ENCODE results near the gene FOSL2.

- TF ChIP-seq, protein P1, sequence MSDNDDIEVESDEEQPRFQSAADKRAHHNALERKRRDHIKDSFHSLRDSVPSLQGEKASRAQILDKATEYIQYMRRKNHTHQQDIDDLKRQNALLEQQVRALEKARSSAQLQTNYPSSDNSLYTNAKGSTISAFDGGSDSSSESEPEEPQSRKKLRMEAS (IDR thresholded peaks at IDR 0.05): no peak
- TF ChIP-seq POLR2A (IDR thresholded peaks at IDR 0.05; ENCODE audit: borderline replicate concordance, extremely low read depth, insufficient read depth, insufficient read length) (no peak), ZNF274 (IDR thresholded peaks at IDR 0.05; ENCODE audit: low read depth, low read length) (no peak), CTCF (IDR thresholded peaks at IDR 0.05 in 2 of 3, conservative IDR thresholded peaks at IDR 0.05 in 1 of 3; ENCODE audit: borderline replicate concordance in 1 of 3, insufficient read depth in 1 of 3, low read depth in 2 of 3, low read length in 2 of 3) (no peak), POLR2AphosphoS5 (IDR thresholded peaks at IDR 0.05; ENCODE audit: low read depth, low read length) (no peak), EZH2phosphoT487 (IDR thresholded peaks at IDR 0.05; ENCODE audit: borderline replicate concordance) (no peak), ZBTB33 (IDR thresholded peaks at IDR 0.05; ENCODE audit: extremely low read depth, insufficient replicate concordance, low read length) (no peak), EZH2 (IDR thresholded peaks at IDR 0.05) (no peak), RAD21 (IDR thresholded peaks at IDR 0.05; ENCODE audit: low read depth) (no peak), YY1 (IDR thresholded peaks at IDR 0.05; ENCODE audit: extremely low read depth, insufficient replicate concordance, low read depth, low read length) (no peak), SP1 (IDR thresholded peaks at IDR 0.05; ENCODE audit: low read depth) (no peak), TCF7L2 (IDR thresholded peaks at IDR 0.05; ENCODE audit: borderline replicate concordance, extremely low read depth, insufficient read depth, insufficient read length) (no peak), ZFX (IDR thresholded peaks at IDR 0.05) (no peak), FOSL1 (IDR thresholded peaks at IDR 0.05; ENCODE audit: low read depth) (no peak)
Measured at GRCh38 chr2:28435814-28436351, 43.2 kb downstream of the FOSL2 start.

All from HCT116 (cell line).